ENCODE measurements around the gene FMN1. TPM values are rescaled to one million over a fixed set of nuclear protein-coding genes. Genes with fewer than 3 reads are reported as not detected.

FMN1 gene
- total and polyA plus RNA-seq, 10 of the 15 experiments (the other 5 are each of a cell fraction or from before 2014, with no cell fraction given) = 0.05 to 0.16 (median 0.08) TPM; not detected in 4

- ChIA-PET SMC1A (ENCODE audit: uncharacterized antibody, unreplicated experiment) (no interaction called here), CTCF (no interaction called here), POLR2A (no interaction called here), RAD21 (ENCODE audit: unreplicated experiment) (no interaction called here)
- no peak overlapping the region for H3K27ac ChIP-seq (ENCODE audit: control insufficient read depth, insufficient read depth)
- intact Hi-C loops (cut with micrococcal nuclease; ENCODE audit: unreplicated experiment) (no loop called here), in situ Hi-C loops (cut with MboI) (no loop called here)
- H4K20me1 ChIP-seq (ENCODE audit: control insufficient read depth, insufficient read depth) = no peaks in the 10 kb centered on the region
- H3K79me2 ChIP-seq (ENCODE audit: control insufficient read depth, insufficient read depth, low read length) = no peaks in the 10 kb centered on the region
- no peak overlapping the region for H3K4me3 ChIP-seq
- FAIRE-seq = no peak
- DNase-seq (ENCODE audit: low read depth, low spot score) = no peak
- H3K36me3 ChIP-seq (ENCODE audit: control insufficient read depth in 2 of 2, insufficient read depth in 2 of 2, low read length in 1 of 2) = no peaks in the 10 kb centered on the region
- 31% methylated on average over 25 of the region's 27 CpGs for WGBS (ENCODE audit: insufficient coverage, insufficient replicate concordance, low lambda C conversion rate, missing lambda C conversion rate)
- peak; percentile 37; the same call in 1 of the 2 replicates for TF ChIP-seq SPI1 (IDR thresholded peaks at IDR 0.05; ENCODE audit: borderline replicate concordance, insufficient read depth, low read depth, low read length)
- no peak for TF ChIP-seq RUNX3 (IDR thresholded peaks at IDR 0.05; ENCODE audit: low read length)
- TF ChIP-seq RBBP5 (conservative IDR thresholded peaks at IDR 0.05) = no peak
- no peak for TF ChIP-seq HDGF (IDR thresholded peaks at IDR 0.05)
- H2AFZ ChIP-seq (ENCODE audit: control insufficient read depth, low read depth, low read length) = no peak overlapping the region
- no peaks in the 10 kb centered on the region for H3K4me1 ChIP-seq (ENCODE audit: control insufficient read depth, insufficient read depth, low read length)
- no peak overlapping the region for H3K4me2 ChIP-seq (ENCODE audit: control insufficient read depth, insufficient read depth)
- H3K9me3 ChIP-seq (replicated peaks; ENCODE audit: control insufficient read depth, insufficient read depth, low read length) = no peaks in the 10 kb centered on the region
- H3K9ac ChIP-seq (ENCODE audit: control insufficient read depth, insufficient read depth, low read length) = no peak overlapping the region
- BruUV-seq (replicated peaks) = no TSS peak
- ATAC-seq = peak; percentile 58
- peaks cover 3 to 4% of the 10 kb centered on the region in 2 experiments; a peak in 2 of 4 replicates for H3K27me3 ChIP-seq (replicated peaks in 1 of 2; ENCODE audit: control insufficient read depth in 2 of 2, insufficient read depth in 2 of 2, low read length in 1 of 2)
These were observed 463.5 kb downstream of the FMN1 start for GRCh38 chr15:32730677-32731654.

DNA sequence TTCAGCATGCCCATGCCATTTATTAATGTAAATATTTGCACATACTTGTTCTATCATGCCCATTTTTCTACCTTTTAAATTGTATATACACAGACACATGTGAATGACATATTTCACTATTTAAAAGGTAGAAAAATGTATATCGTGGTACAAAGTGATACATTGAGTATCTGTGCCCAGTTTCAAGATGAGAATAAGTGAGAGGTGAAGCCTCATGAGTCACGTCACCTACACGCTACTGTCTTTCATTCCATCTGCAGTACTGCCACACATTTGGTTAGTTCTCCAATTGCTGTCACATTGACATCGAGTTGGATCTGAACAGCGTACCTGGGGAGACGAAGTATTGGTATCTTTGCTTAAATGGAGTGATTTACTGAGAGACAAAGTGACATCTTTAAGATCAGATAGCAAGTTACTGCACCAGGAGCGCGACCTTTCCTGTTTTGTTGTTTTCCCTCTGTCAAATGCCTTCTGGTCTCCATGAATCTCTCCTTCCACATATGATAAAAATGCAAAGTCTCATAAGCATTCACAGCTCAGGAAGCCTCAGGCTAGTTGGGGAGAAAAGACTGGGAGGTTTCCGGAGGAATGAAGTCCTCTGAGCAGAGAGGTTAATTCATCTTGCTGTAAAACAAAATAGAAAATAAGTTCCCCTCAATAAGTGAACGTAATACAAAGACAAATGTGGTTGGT, 464.7 kb downstream of the FMN1 start:
- WGBS (ENCODE audit: insufficient coverage, insufficient replicate concordance, low lambda C conversion rate, missing lambda C conversion rate) = 39% methylated on average over 10 of the region's 10 CpGs
- no TSS peak for BruUV-seq (replicated peaks)
- in situ Hi-C loops (cut with MboI) (no loop called here), intact Hi-C loops (cut with micrococcal nuclease; ENCODE audit: unreplicated experiment) (no loop called here)
- SMC1A ChIA-PET (ENCODE audit: uncharacterized antibody, unreplicated experiment) = no interaction called here
- no peak overlapping the region for H3K9ac ChIP-seq (ENCODE audit: control insufficient read depth, insufficient read depth, low read length)
- no peaks in the 10 kb centered on the region for H3K9me3 ChIP-seq (replicated peaks; ENCODE audit: control insufficient read depth, insufficient read depth, low read length)
- H3K36me3 ChIP-seq (ENCODE audit: control insufficient read depth in 2 of 2, insufficient read depth in 2 of 2, low read length in 1 of 2) = no peaks in the 10 kb centered on the region
- FAIRE-seq (no peak), DNase-seq (ENCODE audit: low read depth, low spot score) (no peak), ATAC-seq (no peak)
- H4K20me1 ChIP-seq (ENCODE audit: control insufficient read depth, insufficient read depth) = no peaks in the 10 kb centered on the region
- no peak overlapping the region for H3K4me2 ChIP-seq (ENCODE audit: control insufficient read depth, insufficient read depth)
- CTCF ChIA-PET = no interaction called here
- H3K27me3 ChIP-seq (replicated peaks in 1 of 2; ENCODE audit: control insufficient read depth in 2 of 2, insufficient read depth in 2 of 2, low read length in 1 of 2) = peaks cover 3 to 4% of the 10 kb centered on the region in 2 experiments; a peak in 2 of 4 replicates
- RAD21 ChIA-PET (ENCODE audit: unreplicated experiment) = no interaction called here
- no peaks in the 10 kb centered on the region for H3K79me2 ChIP-seq (ENCODE audit: control insufficient read depth, insufficient read depth, low read length)
- no peak overlapping the region for H2AFZ ChIP-seq (ENCODE audit: control insufficient read depth, low read depth, low read length)
- TF ChIP-seq MXI1 (IDR thresholded peaks at IDR 0.05; ENCODE audit: low read depth, low read length) (no peak), MTA2 (IDR thresholded peaks at IDR 0.05; ENCODE audit: low read depth) (no peak)
- no peak overlapping the region for H3K4me3 ChIP-seq
- H3K27ac ChIP-seq (ENCODE audit: control insufficient read depth, insufficient read depth) = no peak overlapping the region
- no peaks in the 10 kb centered on the region for H3K4me1 ChIP-seq (ENCODE audit: control insufficient read depth, insufficient read depth, low read length)
- POLR2A ChIA-PET = no interaction called here

Data from GM12878 (cell line).